ENCODE results near the gene SREBF2. TPM values are rescaled to one million over a fixed set of nuclear protein-coding genes. Genes with fewer than 3 reads are reported as not detected.
"Not testable (repeated sequence)": the region's sequence is repeated elsewhere in the genome, so short reads cannot be mapped to it uniquely, and the experiment has no call there.

The SREBF2 gene
- total and polyA plus RNA-seq, 2 donors (not counting 1 experiment from before 2014, with no cell fraction given): 116 to 287 TPM

DNA sequence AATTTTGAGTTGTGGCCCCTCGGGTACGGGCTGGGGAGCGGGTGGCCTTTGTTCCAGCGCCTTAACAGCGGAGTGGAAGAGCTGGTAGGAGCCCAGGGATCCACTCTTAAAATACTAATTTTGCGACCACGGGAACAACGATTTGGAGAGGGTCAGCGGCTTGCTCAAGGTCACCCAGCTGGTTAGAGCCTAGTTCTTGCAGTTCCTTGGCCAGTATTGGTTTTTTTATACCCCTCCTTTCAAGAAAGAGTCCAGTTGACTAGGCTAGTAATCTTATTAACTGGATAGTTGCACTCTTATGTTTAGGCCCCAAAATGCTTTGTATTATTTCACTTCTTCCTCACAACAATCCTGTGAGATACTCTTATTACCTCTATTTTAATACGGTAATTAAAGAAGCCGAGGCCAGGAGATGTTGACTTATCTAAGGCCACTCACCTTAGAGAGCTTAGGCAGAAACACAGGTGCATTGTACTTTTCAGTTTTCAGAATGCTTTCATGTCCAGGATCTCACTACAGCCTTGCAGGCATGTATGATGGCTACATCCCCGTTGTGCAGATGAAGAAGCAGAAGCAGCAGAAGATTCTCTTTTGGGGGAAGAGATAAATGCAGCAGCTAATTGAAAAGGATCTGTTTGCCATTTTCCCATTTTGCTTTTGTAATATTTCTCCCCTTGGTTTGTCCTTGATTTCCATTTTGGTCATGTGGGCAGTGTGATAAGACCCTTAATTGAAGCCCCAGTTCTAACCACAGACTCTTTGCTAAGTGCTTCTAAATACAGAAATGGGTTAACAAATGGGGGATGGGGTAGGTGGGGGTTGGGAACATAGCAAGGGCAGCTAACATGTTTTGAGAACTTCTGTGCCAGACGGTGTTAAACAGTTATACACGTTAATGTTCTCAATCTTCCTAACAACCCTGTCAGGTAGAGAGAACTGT, 1.4 kb downstream of the SREBF2 start:
- Histone ChIP-seq H3K27ac (ENCODE audit: low read length in 2 of 2) (peak overlapping the region; percentile 87 to 100), H3K27me3 (replicated peaks in 1 of 4; ENCODE audit: control extremely low read depth in 1 of 4, control insufficient read depth in 3 of 4, insufficient read depth in 4 of 4, low read length in 3 of 4) (no peaks in the 10 kb centered on the region), H3K4me2 (replicated peaks; ENCODE audit: low read depth, low read length, poor library complexity, severe bottlenecking) (peak overlapping the region; percentile 92), H4K20me1 (ENCODE audit: control insufficient read depth, insufficient read depth, low read length, poor library complexity, severe bottlenecking) (peaks cover 19% of the 10 kb centered on the region), H3K9ac (ENCODE audit: low read length) (peak overlapping the region; percentile 97), H3K4me1 (ENCODE audit: control insufficient read depth in 2 of 2, insufficient read depth in 2 of 2, low read length in 2 of 2) (peaks cover 31 to 49% of the 10 kb centered on the region in 2 donors), H3K36me3 (replicated peaks in 1 of 2; ENCODE audit: control extremely low read depth in 1 of 2, control insufficient read depth in 1 of 2, extremely low read depth in 1 of 2, insufficient read depth in 2 of 2, low read length in 1 of 2) (peaks cover 0 to 24% of the 10 kb centered on the region in 2 experiments), H3K79me2 (ENCODE audit: control insufficient read depth, insufficient read depth, low read length) (peaks cover 64% of the 10 kb centered on the region), H3K4me3 (ENCODE audit: control extremely low read depth in 1 of 5, extremely low read depth in 1 of 5, insufficient read depth in 1 of 5, low read depth in 2 of 5, low read length in 4 of 5) (peak overlapping the region in 4 of 5 experiments; percentile 81 to 92 (median 90)), H3K9me3 (ENCODE audit: control extremely low read depth in 1 of 3, control insufficient read depth in 2 of 3, insufficient read depth in 1 of 3, low read length in 2 of 3) (no peaks in the 10 kb centered on the region), H2AFZ (ENCODE audit: insufficient read depth, low read depth, low read length, poor library complexity, severe bottlenecking) (peak overlapping the region; percentile 59)
- H3K4me3 Mint-ChIP-seq: peak overlapping the region; percentile 96
- H3K9me3 Mint-ChIP-seq (ENCODE audit: insufficient read depth): no peaks in the 10 kb centered on the region
- ATAC-seq (ENCODE audit: low read depth) (no peak), DNase-seq (peak; percentile 35)
- TF ChIP-seq, protein P1, sequence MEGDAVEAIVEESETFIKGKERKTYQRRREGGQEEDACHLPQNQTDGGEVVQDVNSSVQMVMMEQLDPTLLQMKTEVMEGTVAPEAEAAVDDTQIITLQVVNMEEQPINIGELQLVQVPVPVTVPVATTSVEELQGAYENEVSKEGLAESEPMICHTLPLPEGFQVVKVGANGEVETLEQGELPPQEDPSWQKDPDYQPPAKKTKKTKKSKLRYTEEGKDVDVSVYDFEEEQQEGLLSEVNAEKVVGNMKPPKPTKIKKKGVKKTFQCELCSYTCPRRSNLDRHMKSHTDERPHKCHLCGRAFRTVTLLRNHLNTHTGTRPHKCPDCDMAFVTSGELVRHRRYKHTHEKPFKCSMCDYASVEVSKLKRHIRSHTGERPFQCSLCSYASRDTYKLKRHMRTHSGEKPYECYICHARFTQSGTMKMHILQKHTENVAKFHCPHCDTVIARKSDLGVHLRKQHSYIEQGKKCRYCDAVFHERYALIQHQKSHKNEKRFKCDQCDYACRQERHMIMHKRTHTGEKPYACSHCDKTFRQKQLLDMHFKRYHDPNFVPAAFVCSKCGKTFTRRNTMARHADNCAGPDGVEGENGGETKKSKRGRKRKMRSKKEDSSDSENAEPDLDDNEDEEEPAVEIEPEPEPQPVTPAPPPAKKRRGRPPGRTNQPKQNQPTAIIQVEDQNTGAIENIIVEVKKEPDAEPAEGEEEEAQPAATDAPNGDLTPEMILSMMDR (IDR thresholded peaks at IDR 0.05): no peak
- TF ChIP-seq EZH2 (IDR thresholded peaks at IDR 0.05; ENCODE audit: borderline replicate concordance, insufficient read depth, low read depth, low read length, poor library complexity, severe bottlenecking): no peak
- intact Hi-C loops (cut with micrococcal nuclease): no loop called here
- H3K27me3 Mint-ChIP-seq: no peaks in the 10 kb centered on the region
- ChIA-PET POLR2A (interaction anchor here (0.7 to 4.6 kb wide), 10 partner anchors 19 to 113 kb away, joined by 3 to 64 read pairs (median 10); partner anchors contain the start of gene CENPM), CTCF (interaction anchor here (1.0 to 3.9 kb wide), 8 partner anchors 11 to 137 kb away, joined by 3 to 25 read pairs (median 6); no protein-coding TSS in a partner anchor)
- WGBS (ENCODE audit: insufficient coverage): 16% methylated on average over 10 of the region's 14 CpGs
- H3K4me1 Mint-ChIP-seq: peaks cover 68% of the 10 kb centered on the region
- H3K27ac Mint-ChIP-seq: peak overlapping the region; percentile 93

DNA sequence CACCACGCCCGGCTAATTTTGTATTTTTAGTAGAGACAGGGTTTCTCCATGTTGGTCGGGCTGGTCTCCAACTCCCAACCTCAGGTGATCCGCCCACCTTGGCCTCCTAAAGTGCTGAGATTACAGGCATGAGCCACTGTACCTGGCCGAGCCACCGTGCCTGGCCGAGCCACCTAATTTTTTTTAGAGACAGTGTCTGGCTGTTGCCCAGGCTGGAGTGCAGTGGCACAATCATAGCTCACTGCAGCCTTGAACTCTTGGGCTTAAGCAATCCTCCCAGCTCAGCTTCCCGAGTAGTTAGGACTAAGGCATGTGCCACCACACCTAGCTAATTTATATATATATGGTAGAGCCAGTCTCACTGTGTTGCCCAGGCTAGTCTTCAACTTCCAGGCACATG, 2.6 kb downstream of the SREBF2 start:
- H3K27me3 ChIP-seq (replicated peaks in 1 of 4; ENCODE audit: control extremely low read depth in 1 of 4, control insufficient read depth in 3 of 4, insufficient read depth in 4 of 4, low read length in 3 of 4); H3K9me3 Mint-ChIP-seq (ENCODE audit: insufficient read depth); DNase-seq; H2AFZ ChIP-seq (ENCODE audit: insufficient read depth, low read depth, low read length, poor library complexity, severe bottlenecking); H3K9me3 ChIP-seq (ENCODE audit: control extremely low read depth in 1 of 3, control insufficient read depth in 2 of 3, insufficient read depth in 1 of 3, low read length in 2 of 3); intact Hi-C loops (cut with micrococcal nuclease); H3K4me3 ChIP-seq (ENCODE audit: control extremely low read depth in 1 of 5, extremely low read depth in 1 of 5, insufficient read depth in 1 of 5, low read depth in 2 of 5, low read length in 4 of 5); POLR2A ChIA-PET; ATAC-seq (ENCODE audit: low read depth); H3K9ac ChIP-seq (ENCODE audit: low read length); H3K4me3 Mint-ChIP-seq; H3K27me3 Mint-ChIP-seq; H3K4me2 ChIP-seq (replicated peaks; ENCODE audit: low read depth, low read length, poor library complexity, severe bottlenecking): not testable (repeated sequence)
- Histone ChIP-seq H3K36me3 (replicated peaks in 1 of 2; ENCODE audit: control extremely low read depth in 1 of 2, control insufficient read depth in 1 of 2, extremely low read depth in 1 of 2, insufficient read depth in 2 of 2, low read length in 1 of 2) (peaks cover 0 to 29% of the 10 kb centered on the region in 2 experiments), H3K27ac (ENCODE audit: low read length in 2 of 2) (peak overlapping the region in 1 of 2 donors; percentile 60), H3K79me2 (ENCODE audit: control insufficient read depth, insufficient read depth, low read length) (peaks cover 76% of the 10 kb centered on the region), H4K20me1 (ENCODE audit: control insufficient read depth, insufficient read depth, low read length, poor library complexity, severe bottlenecking) (peaks cover 22% of the 10 kb centered on the region), H3K4me1 (ENCODE audit: control insufficient read depth in 2 of 2, insufficient read depth in 2 of 2, low read length in 2 of 2) (peaks cover 37 to 43% of the 10 kb centered on the region in 2 donors)
- Mint-ChIP-seq H3K27ac (peak overlapping the region; percentile 16), H3K4me1 (peaks cover 69% of the 10 kb centered on the region)
- CTCF ChIA-PET: interaction anchor here (1.5 to 1.9 kb wide), 3 partner anchors 11 to 105 kb away, joined by 3 to 8 read pairs (median 8); no protein-coding TSS in a partner anchor
- WGBS (ENCODE audit: insufficient coverage): 100% methylated on average over 5 of the region's 8 CpGs
